Measurements from ENCODE around the gene COL28A1. TPM values are rescaled to one million over a fixed set of nuclear protein-coding genes. Genes with fewer than 3 reads are reported as not detected.
"Not testable (repeated sequence)": the region's sequence is repeated elsewhere in the genome, so short reads cannot be mapped to it uniquely, and the experiment has no call there.

The COL28A1 gene
- total RNA-seq, 2 donors from 2014 or later = 1.2 to 3.5 TPM

DNA sequence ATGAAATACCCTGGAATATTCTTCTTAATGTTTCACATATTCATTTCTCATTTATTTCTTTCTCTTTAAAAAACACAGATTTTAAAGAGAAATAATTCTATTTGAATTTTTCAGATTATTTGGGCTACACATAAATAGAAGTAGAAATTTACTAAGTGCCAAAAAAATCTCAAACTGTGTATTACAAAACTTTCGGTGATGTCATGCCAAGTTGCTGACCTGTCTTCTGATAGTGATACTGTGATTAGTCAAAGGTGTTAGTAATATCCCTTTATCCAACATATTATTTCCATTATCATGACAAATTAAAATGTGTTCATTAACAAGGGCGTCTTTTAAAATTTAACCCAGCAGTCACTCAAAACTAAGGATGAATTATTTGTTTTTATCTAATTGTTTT is 60.1 kb downstream of the COL28A1 start:
- no peaks in the 10 kb centered on the region for H3K27me3 ChIP-seq
- no peak overlapping the region for H3K4me3 ChIP-seq
- TF ChIP-seq, protein P1, sequence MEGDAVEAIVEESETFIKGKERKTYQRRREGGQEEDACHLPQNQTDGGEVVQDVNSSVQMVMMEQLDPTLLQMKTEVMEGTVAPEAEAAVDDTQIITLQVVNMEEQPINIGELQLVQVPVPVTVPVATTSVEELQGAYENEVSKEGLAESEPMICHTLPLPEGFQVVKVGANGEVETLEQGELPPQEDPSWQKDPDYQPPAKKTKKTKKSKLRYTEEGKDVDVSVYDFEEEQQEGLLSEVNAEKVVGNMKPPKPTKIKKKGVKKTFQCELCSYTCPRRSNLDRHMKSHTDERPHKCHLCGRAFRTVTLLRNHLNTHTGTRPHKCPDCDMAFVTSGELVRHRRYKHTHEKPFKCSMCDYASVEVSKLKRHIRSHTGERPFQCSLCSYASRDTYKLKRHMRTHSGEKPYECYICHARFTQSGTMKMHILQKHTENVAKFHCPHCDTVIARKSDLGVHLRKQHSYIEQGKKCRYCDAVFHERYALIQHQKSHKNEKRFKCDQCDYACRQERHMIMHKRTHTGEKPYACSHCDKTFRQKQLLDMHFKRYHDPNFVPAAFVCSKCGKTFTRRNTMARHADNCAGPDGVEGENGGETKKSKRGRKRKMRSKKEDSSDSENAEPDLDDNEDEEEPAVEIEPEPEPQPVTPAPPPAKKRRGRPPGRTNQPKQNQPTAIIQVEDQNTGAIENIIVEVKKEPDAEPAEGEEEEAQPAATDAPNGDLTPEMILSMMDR (IDR thresholded peaks at IDR 0.05) = no peak
- H3K9ac ChIP-seq (ENCODE audit: low read depth in 2 of 2, low read length in 2 of 2) = no peak overlapping the region
- intact Hi-C loops (cut with DNase I) = no loop called here
- DNase-seq = no peak
- H3K4me1 ChIP-seq = no peaks in the 10 kb centered on the region
- no peaks in the 10 kb centered on the region for H3K36me3 ChIP-seq
- no peak overlapping the region for H3K27ac ChIP-seq
- H3K9me3 ChIP-seq = no peaks in the 10 kb centered on the region

DNA sequence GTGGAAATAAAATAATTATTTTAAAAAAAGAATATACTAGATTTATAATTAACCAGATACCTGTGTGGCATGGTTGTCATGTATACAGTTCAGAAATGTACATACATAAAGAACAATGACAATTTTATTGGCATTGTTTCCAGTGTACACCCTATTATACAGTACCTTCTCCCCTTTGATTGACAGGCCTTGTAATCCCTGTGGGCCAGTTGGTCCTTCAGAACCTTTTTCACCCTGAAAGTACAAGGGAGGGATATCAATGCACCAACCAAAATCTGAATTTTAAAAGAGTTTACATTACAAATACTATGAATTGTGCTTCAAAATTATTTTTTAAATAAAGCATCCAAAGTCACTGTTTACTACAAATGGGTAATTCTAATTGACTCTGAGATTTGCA is 61.2 kb downstream of the COL28A1 start:
- H3K4me3 ChIP-seq = no peak overlapping the region
- H3K27me3 ChIP-seq = no peaks in the 10 kb centered on the region
- intact Hi-C loops (cut with DNase I) = no loop called here
- H3K36me3 ChIP-seq = no peaks in the 10 kb centered on the region
- no peak for DNase-seq
- TF ChIP-seq, protein P1 (IDR thresholded peaks at IDR 0.05) = no peak
- no peak overlapping the region for H3K27ac ChIP-seq
- H3K9me3 ChIP-seq = no peaks in the 10 kb centered on the region
- no peak overlapping the region for H3K9ac ChIP-seq (ENCODE audit: low read depth in 2 of 2, low read length in 2 of 2)
- H3K4me1 ChIP-seq = no peaks in the 10 kb centered on the region

DNA sequence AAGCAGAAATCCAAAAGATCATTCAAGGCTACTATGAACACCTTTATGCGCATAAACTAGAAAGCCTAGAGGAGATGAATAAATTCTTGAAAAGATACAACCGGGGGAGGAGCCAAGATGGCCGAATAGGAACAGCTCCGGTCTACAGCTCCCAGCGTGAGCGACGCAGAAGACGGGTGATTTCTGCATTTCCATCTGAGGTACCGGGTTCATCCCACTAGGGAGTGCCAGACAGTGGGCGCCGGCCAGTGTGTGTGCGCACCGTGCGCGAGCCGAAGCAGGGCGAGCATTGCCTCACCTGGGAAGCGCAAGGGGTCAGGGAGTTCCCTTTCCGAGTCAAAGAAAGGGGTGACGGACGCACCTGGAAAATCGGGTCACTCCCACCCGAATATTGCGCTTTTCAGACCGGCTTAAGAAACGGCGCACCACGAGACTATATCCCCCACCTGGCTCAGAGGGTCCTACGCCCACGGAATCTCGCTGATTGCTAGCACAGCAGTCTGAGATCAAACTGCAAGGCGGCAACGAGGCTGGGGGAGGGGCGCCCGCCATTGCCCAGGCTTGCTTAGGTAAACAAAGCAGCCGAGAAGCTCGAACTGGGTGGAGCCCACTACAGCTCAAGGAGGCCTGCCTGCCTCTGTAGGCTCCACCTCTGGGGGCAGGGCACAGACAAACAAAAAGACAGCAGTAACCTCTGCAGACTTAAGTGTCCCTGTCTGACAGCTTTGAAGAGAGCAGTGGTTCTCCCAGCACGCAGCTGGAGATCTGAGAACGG is 70.5 kb downstream of the COL28A1 start:
- DNase-seq; H3K36me3 ChIP-seq; intact Hi-C loops (cut with DNase I); H3K9ac ChIP-seq (ENCODE audit: low read depth in 2 of 2, low read length in 2 of 2); H3K4me3 ChIP-seq; H3K27me3 ChIP-seq; H3K4me1 ChIP-seq; H3K9me3 ChIP-seq; H3K27ac ChIP-seq: not testable (repeated sequence)

DNA sequence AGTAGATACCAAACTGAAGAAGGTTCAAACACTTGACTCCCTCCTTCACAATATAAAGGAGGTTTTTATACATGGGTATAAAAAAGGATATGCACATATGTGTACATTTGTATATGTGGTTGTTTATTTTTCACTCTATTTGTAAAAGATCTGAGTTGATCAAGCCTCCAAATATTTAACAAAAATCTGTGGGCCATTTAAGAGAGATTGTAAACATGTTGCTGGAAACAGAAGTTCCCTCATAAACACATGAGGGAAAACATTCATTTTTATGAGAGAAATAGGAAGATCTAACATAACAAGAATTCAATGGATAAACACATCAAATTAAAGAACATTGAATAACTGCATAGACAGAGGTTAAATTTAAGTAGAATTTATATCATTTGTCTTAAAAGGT is 81.7 kb downstream of the COL28A1 start:
- Histone ChIP-seq H3K9ac (ENCODE audit: low read depth in 2 of 2, low read length in 2 of 2) (no peak overlapping the region), H3K27ac (no peak overlapping the region), H3K36me3 (no peaks in the 10 kb centered on the region), H3K9me3 (no peaks in the 10 kb centered on the region), H3K27me3 (no peaks in the 10 kb centered on the region), H3K4me3 (no peak overlapping the region), H3K4me1 (no peaks in the 10 kb centered on the region)
- TF ChIP-seq, protein P1 (IDR thresholded peaks at IDR 0.05) = no peak
- DNase-seq = no peak
- intact Hi-C loops (cut with DNase I) = no loop called here

DNA sequence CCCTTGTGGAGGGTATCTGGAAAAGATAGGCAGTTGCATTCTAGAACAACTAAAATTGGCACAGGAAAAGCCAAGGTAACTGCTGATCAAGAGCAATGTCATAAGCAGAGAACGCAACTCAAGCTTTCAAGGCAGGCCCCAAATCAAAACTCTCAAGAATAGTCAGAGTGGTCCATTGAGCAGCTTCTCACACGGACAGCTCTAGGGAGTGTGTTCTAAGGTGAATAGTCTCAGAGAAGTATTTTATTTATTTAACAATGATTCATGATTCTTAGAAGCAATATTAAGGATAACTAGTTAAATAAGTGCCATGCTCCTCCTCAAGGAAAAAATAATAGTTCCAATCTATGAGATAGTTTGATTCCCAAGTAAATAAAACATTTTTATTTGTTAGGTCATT is 83.0 kb downstream of the COL28A1 start:
- Histone ChIP-seq H3K4me1 (no peaks in the 10 kb centered on the region), H3K27ac (no peak overlapping the region), H3K9me3 (no peaks in the 10 kb centered on the region), H3K9ac (ENCODE audit: low read depth in 2 of 2, low read length in 2 of 2) (no peak overlapping the region), H3K4me3 (no peak overlapping the region), H3K36me3 (no peaks in the 10 kb centered on the region), H3K27me3 (no peaks in the 10 kb centered on the region)
- intact Hi-C loops (cut with DNase I) = no loop called here
- DNase-seq = no peak
- TF ChIP-seq, protein P1 (IDR thresholded peaks at IDR 0.05) = no peak

DNA sequence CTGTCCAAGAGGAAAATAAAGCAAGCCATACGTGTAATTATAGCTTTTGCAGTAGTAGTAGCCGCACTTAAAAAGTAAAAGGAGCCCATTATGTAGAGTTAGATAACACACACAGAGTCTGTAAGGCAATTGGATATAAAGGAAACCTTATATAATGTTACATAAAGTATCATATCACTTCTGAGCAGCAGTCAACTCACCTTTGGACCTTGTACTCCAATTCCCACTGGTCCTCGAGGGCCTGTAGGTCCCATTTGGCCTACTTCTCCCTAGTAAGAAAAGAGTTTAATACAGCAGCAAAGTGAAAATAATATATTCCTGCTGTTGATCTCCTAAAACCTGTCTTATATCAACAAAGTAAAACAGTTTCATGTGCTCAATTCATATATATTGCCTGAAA is 83.6 kb downstream of the COL28A1 start:
- Histone ChIP-seq H3K4me1 (no peaks in the 10 kb centered on the region), H3K36me3 (no peaks in the 10 kb centered on the region), H3K4me3 (no peak overlapping the region), H3K27me3 (no peaks in the 10 kb centered on the region), H3K9me3 (no peaks in the 10 kb centered on the region), H3K9ac (ENCODE audit: low read depth in 2 of 2, low read length in 2 of 2) (no peak overlapping the region), H3K27ac (no peak overlapping the region)
- intact Hi-C loops (cut with DNase I) = no loop called here
- DNase-seq = no peak
- TF ChIP-seq, protein P1 (IDR thresholded peaks at IDR 0.05) = no peak

All from colonic mucosa (tissue), 4 donors.